ENCODE results near the gene MGMT. TPM values are rescaled to one million over a fixed set of nuclear protein-coding genes. Genes with fewer than 3 reads are reported as not detected.

MGMT gene
- total and polyA plus RNA-seq, 2 experiments from 2014 or later, result 19.3 to 21.9 TPM

DNA sequence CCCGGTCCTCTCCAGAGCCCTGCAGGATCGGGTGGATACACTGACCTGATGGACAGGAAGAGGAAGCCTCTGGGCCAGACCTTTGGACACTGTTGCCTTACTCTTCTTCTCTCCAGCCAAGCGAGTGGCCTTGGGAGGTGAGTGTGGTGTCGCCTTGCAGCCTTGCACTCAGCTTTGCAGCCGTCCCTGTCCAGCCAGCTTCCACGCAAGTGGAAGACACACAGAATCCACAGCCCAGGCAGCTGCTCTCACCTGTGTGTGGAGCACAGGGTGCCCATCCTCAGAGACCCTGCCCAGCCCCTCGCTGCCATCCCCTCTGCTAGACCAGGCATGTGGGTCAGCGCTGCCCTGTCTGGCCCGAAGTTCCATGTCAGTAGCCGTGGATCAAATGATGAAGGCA lies 258.0 kb downstream of the MGMT start (continued):
- TF ChIP-seq EZH2phosphoT487 (IDR thresholded peaks at IDR 0.05; ENCODE audit: unreplicated experiment) (no peak), POLR2AphosphoS5 (IDR thresholded peaks at IDR 0.05; ENCODE audit: low read depth) (no peak), JUNB (IDR thresholded peaks at IDR 0.05; ENCODE audit: unreplicated experiment) (no peak)
- TF ChIP-seq, protein P1, sequence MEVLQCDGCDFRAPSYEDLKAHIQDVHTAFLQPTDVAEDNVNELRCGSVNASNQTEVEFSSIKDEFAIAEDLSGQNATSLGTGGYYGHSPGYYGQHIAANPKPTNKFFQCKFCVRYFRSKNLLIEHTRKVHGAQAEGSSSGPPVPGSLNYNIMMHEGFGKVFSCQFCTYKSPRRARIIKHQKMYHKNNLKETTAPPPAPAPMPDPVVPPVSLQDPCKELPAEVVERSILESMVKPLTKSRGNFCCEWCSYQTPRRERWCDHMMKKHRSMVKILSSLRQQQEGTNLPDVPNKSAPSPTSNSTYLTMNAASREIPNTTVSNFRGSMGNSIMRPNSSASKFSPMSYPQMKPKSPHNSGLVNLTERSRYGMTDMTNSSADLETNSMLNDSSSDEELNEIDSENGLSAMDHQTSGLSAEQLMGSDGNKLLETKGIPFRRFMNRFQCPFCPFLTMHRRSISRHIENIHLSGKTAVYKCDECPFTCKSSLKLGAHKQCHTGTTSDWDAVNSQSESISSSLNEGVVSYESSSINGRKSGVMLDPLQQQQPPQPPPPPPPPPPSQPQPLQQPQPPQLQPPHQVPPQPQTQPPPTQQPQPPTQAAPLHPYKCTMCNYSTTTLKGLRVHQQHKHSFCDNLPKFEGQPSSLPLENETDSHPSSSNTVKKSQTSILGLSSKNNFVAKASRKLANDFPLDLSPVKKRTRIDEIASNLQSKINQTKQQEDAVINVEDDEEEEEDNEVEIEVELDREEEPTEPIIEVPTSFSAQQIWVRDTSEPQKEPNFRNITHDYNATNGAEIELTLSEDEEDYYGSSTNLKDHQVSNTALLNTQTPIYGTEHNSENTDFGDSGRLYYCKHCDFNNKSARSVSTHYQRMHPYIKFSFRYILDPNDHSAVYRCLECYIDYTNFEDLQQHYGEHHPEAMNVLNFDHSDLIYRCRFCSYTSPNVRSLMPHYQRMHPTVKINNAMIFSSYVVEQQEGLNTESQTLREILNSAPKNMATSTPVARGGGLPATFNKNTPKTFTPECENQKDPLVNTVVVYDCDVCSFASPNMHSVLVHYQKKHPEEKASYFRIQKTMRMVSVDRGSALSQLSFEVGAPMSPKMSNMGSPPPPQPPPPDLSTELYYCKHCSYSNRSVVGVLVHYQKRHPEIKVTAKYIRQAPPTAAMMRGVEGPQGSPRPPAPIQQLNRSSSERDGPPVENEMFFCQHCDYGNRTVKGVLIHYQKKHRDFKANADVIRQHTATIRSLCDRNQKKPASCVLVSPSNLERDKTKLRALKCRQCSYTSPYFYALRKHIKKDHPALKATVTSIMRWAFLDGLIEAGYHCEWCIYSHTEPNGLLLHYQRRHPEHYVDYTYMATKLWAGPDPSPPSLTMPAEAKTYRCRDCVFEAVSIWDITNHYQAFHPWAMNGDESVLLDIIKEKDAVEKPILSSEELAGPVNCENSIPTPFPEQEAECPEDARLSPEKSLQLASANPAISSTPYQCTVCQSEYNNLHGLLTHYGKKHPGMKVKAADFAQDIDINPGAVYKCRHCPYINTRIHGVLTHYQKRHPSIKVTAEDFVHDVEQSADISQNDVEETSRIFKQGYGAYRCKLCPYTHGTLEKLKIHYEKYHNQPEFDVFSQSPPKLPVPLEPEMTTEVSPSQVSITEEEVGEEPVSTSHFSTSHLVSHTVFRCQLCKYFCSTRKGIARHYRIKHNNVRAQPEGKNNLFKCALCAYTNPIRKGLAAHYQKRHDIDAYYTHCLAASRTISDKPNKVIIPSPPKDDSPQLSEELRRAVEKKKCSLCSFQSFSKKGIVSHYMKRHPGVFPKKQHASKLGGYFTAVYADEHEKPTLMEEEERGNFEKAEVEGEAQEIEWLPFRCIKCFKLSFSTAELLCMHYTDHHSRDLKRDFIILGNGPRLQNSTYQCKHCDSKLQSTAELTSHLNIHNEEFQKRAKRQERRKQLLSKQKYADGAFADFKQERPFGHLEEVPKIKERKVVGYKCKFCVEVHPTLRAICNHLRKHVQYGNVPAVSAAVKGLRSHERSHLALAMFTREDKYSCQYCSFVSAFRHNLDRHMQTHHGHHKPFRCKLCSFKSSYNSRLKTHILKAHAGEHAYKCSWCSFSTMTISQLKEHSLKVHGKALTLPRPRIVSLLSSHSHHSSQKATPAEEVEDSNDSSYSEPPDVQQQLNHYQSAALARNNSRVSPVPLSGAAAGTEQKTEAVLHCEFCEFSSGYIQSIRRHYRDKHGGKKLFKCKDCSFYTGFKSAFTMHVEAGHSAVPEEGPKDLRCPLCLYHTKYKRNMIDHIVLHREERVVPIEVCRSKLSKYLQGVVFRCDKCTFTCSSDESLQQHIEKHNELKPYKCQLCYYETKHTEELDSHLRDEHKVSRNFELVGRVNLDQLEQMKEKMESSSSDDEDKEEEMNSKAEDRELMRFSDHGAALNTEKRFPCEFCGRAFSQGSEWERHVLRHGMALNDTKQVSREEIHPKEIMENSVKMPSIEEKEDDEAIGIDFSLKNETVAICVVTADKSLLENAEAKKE (CRISPR knock-in tag; IDR thresholded peaks at IDR 0.05), result no peak

DNA sequence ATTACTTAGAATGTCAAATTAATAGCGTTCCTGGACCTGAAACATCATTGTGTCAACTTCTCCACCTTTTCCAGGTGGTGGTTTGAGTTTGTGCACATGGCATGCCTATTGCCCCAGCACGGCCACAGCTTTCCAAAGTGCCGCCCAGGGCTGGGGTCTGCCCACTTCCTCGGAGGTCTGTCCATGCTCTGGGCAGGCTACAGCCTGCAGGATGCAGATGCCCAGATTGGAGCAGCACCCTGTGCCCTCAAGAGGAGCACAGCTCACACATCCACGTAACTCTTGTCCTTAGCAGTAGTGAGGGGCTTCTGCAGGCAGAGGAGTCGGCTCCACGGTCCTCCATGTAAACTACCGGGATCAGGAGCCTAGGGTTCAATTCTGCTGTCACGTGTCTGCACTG lies 258.4 kb downstream of the MGMT start:
- Histone ChIP-seq H3K79me2 (replicated peaks; ENCODE audit: insufficient read depth) (no peaks in the 10 kb centered on the region), H3K4me2 (no peak overlapping the region), H2AFZ (no peak overlapping the region), H4K20me1 (replicated peaks; ENCODE audit: insufficient read depth) (no peaks in the 10 kb centered on the region; the same call in 1 of the 2 replicates), H3K27me3 (ENCODE audit: insufficient read depth) (no peaks in the 10 kb centered on the region), H3K4me1 (ENCODE audit: insufficient read depth) (0 out of 2 replicates have a peak, but pooled peaks cover under 1% of the 10 kb centered on the region), H3K36me3 (ENCODE audit: insufficient read depth) (no peaks in the 10 kb centered on the region), H3K9me2 (ENCODE audit: insufficient read depth) (no peaks in the 10 kb centered on the region), H3K27ac (ENCODE audit: low read depth) (no peak overlapping the region), H3K4me3 (no peak overlapping the region), H3F3A (replicated peaks; ENCODE audit: low read depth) (no peaks in the 10 kb centered on the region)
- Mint-ChIP-seq H3K27me3 (ENCODE audit: insufficient read depth, low read depth, poor library complexity) (peaks cover 1% of the 10 kb centered on the region), H3K4me1 (peaks cover 4% of the 10 kb centered on the region; the same call in 2 of the 3 replicates), H3K27ac (no peak overlapping the region), H3K4me3 (no peak overlapping the region), H3K36me3 (ENCODE audit: low read depth) (peaks cover 27% of the 10 kb centered on the region; the same call in 2 of the 3 replicates), H3K9me3 (peaks cover 26% of the 10 kb centered on the region)
- DNase-seq (ENCODE audit: low spot score) (no peak), ATAC-seq (no peak)
- TF ChIP-seq ZNF114 (CRISPR knock-in tag; IDR thresholded peaks at IDR 0.05) (no peak), ZNF331 (CRISPR knock-in tag; IDR thresholded peaks at IDR 0.05; ENCODE audit: low read depth) (no peak), STAT1 (IDR thresholded peaks at IDR 0.05; ENCODE audit: unreplicated experiment) (no peak), EZH2 (IDR thresholded peaks at IDR 0.05; ENCODE audit: low read depth, unreplicated experiment) (no peak), POLR2AphosphoS5 (IDR thresholded peaks at IDR 0.05; ENCODE audit: low read depth) (no peak)
- TF ChIP-seq, protein P1 (CRISPR knock-in tag; IDR thresholded peaks at IDR 0.05), result no peak
